GM18508 (cell line): Measurements from ENCODE around the gene DOP1B.
"Not testable (repeated sequence)": the region's sequence is repeated elsewhere in the genome, so short reads cannot be mapped to it uniquely, and the experiment has no call there.

Experiments
- ATAC-seq: cut with Tn5 transposase; IDR thresholded peaks from one replicate; pipeline ENCODE4 v1.9.1; 2021; ENCODE audit warnings: moderate number of reproducible peaks; ENCODE audit not compliant: insufficient read depth, unreplicated experiment

DOP1B gene, protein sequence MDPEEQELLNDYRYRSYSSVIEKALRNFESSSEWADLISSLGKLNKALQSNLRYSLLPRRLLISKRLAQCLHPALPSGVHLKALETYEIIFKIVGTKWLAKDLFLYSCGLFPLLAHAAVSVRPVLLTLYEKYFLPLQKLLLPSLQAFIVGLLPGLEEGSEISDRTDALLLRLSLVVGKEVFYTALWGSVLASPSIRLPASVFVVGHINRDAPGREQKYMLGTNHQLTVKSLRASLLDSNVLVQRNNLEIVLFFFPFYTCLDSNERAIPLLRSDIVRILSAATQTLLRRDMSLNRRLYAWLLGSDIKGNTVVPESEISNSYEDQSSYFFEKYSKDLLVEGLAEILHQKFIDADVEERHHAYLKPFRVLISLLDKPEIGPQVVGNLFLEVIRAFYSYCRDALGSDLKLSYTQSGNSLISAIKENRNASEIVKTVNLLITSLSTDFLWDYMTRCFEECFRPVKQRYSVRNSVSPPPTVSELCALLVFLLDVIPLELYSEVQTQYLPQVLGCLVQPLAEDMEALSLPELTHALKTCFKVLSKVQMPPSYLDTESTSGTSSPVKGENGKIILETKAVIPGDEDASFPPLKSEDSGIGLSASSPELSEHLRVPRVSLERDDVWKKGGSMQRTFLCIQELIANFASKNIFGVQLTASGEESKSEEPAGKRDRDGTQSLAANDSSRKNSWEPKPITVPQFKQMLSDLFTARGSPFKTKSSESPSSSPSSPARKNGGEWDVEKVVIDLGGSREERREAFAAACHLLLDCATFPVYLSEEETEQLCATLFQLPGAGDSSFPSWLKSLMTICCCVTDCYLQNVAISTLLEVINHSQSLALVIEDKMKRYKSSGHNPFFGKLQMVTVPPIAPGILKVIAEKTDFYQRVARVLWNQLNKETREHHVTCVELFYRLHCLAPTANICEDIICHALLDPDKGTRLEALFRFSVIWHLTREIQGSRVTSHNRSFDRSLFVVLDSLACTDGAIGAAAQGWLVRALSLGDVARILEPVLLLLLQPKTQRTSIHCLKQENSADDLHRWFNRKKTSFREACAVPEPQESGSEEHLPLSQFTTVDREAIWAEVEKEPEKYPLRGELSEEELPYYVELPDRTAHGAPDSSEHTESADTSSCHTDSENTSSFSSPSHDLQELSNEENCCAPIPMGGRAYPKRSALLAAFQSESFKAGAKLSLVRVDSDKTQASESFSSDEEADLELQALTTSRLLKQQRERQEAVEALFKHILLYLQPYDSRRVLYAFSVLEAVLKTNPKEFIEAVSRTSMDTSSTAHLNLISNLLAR (N-terminal part only)

DNA sequence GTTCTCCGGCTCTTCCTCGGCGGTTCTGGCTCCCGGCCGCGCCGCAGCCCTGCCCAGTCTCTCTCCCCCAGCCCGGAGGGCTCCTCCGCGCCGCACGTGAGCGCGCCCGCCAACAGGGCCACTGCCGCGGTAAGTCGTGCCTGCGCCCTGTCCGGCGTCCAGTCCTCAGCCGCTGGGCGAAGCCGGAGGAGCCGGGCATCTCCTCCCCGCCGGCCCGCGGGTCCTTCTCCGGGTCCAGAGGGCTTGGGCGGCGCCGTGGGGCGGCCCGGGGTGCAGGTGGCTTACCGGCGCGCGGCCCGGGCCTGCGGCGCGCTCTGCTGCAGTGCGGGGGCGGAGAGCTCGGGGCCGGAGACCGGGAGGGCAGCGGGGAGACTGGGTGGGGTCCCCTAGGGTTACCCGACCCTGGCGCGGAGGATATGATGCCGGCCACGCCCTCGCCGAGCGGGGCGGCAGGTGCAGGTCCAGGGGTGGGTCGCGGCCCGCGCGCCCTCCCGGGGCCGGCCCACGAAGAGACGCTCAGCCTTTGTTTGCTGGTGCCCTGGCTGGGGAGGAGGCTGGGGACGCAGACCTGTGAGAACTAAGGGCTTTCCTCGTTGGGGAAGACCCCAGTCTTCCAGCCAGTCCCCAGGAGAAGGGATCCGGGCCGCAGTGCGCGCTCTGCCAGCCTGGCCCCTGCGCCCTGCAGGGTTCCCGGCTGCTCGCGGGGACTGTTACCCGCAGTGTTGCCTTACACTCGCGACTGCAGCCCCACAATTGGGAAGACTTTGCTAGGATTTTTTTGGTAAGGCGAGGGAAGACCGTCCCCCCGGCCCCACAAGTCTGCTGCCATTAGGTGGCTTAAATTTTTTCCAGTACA, at the start of gene DOP1B:
Gene DOP1B (plus strand): TSS at position 10 of the 856 bp plus-strand sequence. CDS start 7,910 bp downstream, outside the sequence.
- peak; percentile 8 for ATAC-seq

DNA sequence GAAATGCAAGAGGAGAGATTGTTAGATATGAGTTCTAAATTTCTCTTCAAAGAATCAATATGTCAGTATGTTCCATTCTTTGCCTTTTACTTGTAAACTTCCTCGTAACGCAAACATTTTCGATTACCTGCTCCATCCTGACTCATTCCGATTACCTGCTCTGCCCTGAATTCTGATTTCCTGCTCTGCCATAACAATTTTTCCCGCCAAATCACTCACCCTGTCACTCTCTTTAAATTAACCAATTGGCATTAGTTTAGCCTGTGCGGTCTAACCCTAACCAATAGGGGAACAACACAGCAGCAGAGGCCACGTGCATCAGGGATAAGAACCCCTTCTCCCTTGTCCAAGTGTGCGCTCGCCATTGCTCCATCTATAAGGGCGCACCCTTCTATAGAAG, 46.8 kb upstream of the DOP1B start:
- no peak for ATAC-seq

DNA sequence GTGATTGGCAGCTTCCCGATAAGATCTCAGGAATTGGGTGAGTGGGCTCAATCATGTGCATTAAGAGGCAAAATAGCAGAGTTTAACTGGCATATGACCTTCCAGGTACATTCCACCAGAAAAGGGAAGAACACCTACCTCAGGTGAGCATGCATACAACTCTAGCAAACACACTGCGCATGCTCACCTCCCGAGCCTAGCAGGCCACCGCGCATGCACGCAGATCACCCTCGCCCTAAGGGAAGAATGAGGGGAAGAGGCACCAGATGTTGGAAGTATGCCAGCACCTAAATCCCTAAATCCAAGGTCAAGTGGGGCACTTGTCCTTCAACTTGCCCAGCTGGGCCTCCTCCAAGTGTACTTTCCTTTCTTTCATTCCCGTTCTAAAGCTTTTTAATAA, 45.4 kb upstream of the DOP1B start:
- ATAC-seq: no peak

GRCh38 chr21:36113647-36114428, 42.8 kb upstream of the DOP1B start:
- no peak for ATAC-seq

GRCh38 chr21:36115138-36115730, 41.4 kb upstream of the DOP1B start:
- no peak for ATAC-seq

DNA sequence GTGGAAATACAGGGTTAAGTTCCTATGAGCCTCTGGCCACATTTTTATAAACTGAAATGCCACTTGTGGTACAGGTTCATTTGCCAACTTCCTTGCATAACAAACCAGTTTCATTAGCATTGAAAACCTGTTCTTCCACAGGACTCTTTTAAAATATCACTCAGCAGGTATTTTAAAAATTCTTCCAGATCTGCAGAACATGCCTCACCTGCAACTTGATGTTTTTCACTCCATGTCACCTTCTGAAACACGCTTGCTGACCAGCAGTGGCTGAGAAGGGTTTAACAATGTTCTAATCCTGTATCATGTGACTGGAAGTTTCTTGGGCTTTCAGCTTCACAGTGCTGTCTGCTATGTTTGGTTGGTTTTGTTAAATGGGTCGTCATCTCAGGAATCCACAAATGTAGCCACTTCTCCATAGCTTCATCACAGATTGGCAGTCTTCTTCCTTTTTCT, 39.3 kb upstream of the DOP1B start:
- no peak for ATAC-seq

DNA sequence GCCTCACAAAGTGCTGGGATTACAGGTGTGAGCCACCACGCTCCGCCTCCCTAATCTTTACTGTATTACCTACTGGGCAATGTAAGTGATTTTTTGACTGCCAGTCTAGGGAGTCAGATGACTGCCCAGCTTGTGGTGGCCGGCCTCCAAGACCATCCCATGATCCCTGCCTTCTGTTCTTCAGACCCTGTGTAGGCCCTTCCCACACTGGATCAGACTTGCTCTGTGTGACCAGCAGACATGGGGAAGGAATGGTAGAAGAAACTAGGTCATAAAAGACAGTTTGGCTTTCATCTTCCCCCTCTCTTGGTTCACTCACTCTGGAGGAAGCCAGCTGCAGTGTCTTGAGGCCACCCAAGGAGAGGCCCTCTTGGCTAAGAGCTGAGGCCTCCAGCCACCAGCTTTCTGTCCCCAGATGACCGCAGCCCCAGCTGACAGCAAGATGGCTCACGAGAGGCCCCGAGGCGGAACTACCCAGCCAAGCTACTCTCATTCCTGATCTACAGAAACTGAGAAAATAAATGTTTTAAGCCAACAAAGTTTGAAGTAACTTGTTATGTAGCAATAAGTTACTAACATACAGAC, 36.2 kb upstream of the DOP1B start:
- no peak for ATAC-seq

DNA sequence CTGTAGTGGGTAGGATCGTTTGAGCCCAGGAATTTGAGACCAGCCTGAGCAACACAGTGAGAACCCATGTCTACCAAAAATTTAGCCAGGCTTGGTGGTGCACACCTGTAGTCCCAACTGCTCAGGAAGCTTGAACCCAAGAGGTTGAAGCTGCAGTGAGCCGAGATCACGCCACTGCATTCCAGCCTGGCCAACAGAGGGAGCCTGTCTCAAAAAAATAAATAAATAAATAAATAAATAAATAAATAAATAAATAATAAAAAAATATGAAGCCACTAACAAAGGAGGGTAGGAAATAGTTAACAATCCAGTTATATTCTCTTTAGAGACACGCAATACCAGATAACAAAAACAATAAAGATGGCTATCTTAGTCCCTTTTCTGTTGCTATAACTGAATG, 33.6 kb upstream of the DOP1B start:
- no peak for ATAC-seq

GRCh38 chr21:36124395-36124794, 32.2 kb upstream of the DOP1B start:
- ATAC-seq: no peak

DNA sequence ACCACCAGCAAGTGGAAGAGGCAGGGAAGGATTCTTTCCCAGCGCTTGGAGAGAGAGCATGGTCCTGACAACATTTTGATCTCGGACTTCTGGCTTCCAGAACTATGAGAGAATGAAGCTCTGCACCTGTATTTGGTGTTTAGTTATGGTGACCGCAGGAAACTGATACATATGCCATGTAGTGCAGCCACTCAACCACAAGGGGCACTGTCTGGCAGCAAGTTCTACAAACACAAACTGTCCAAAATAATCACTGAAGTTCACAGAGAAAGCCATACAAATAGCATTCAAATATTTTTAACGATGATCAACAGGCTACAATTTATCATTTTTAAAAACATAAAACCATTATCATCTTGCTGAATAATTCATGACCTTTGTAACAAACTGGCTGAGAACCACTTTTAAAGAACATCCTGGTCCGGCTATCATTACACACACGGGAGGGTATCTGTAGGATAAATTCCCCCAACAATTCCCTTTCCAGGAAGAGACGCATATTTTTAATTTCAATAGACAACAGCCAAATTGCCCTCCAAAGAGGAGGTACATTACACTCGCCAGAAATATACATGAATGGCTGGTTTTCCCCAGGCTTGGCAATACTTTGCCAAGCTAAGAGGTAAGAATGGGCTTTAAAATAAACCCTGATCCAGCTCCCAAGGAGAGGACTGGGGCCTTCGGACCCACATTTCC, 31.0 kb upstream of the DOP1B start:
- no peak for ATAC-seq

- ATAC-seq: no peak
Observed at GRCh38 chr21:36126208-36126565, 30.4 kb upstream of the DOP1B start.

DNA sequence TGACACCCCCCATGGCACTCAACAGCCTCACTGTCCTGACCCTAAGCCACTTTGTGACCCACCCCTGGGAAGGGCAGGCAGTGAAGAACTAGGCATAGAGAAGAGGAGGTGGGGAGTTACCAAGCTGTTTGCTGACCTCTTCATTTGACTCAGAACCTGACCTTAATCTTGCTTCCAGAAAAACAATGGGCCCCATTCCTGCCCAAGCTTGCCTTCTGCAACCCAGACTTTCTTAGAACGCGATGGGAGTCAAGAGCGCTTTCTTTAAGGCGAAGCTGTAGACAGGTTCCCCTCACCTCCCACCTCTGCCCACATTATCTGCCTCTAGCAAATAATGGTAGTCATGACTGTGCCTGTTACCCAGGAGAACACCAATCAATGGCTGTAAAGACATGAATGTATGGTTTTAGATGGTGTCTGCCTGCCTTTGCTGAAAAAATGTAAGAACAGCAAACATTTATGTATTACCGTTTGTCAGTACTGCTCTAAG, 30.0 kb upstream of the DOP1B start:
- ATAC-seq: no peak

DNA sequence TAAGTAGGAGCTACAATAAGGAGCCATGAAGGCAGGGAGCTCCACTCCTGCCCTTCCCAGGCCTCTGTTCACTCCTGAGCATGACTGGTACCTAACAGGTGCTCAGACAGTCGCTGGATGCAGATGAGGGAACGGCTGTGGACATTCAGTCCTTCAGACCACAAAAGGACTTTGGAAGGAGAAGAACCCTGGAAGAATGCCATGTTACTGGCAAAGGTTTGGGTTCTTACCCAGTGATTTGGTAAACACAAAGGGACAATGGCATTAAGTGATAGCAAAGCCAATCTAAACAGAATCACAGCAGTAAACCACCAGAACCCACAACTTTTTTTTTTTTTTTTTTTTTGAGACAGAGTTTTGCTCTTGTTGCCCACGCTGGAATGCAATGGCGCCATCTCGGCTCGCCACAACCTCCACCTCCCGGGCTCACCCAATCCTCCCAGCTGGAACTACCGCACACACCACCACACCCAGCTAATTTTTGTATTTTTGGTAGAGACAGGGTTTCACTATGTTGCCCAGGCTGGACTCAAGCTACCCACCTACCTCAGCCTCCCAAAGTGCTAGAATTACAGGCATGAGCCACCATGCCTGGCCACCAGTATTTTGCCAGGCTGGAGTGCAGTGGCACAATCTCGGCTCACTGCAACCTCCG, 29.2 kb upstream of the DOP1B start:
- no peak for ATAC-seq

- no peak for ATAC-seq
Observed at GRCh38 chr21:36127977-36128376, 28.6 kb upstream of the DOP1B start.

DNA sequence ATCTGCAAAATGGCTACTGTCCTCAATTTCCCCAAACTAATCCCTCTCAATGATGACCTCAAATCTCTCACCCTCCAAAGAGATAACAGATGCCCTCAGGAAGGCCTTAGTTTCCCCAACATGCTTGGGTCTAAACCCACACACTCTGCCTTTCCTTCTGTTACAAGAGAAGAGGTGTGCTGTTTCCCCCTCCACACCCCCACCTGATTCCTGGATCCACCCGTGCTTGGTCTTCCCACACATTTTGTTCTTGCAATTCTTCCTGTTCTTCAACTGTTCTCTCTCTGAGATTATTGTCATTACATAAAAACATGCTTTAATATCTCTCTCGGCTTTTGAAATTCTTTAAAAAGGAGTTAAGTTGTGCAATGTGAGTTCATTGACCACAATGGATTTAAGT, 27.4 kb upstream of the DOP1B start:
- ATAC-seq: no peak

DNA sequence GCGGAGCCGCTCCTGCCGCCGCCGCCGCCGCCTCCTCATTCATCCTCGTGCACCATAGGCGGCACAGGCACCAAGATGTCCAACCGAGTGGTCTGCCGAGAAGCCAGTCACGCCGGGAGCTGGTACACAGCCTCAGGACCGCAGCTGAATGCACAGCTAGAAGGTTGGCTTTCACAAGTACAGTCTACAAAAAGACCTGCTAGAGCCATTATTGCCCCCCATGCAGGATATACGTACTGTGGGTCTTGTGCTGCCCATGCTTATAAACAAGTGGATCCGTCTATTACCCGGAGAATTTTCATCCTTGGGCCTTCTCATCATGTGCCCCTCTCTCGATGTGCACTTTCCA, 26.2 kb upstream of the DOP1B start:
- not testable (repeated sequence) for ATAC-seq

DNA sequence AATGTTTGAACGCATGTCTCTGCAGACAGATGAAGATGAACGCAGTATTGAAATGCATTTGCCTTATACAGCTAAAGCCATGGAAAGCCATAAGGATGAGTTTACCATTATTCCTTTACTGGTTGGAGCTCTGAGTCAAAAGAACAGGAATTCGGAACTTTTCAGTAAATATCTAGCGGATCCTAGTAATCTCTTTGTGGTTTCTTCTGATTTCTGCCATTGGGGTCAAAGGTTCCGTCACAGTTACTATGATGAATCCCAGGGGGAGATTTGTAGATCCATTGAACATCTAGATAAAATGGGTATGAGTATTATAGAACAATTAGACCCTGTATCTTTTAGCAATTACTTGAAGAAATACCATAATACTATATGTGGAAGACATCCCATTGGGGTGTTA, 25.8 kb upstream of the DOP1B start:
- ATAC-seq: not testable (repeated sequence)
